H7 (cell line): ENCODE data around the gene FOXE1. TPM values are rescaled to one million over a fixed set of nuclear protein-coding genes. Genes with fewer than 3 reads are reported as not detected.

Source experiments
- DNase-seq: peaks from one replicate; pipeline ENCODE4 v3.0.0; 2012
- H3K27me3 ChIP-seq: 2 replicates; pipeline ENCODE4 v1.6.0; 2011; ENCODE audit warnings: mild to moderate bottlenecking, low read length; ENCODE audit not compliant: control insufficient read depth, insufficient read depth
- H3K36me3 ChIP-seq: replicated peaks from 2 replicates; pipeline ENCODE4 v1.5.1; 2011; ENCODE audit warnings: low read length; ENCODE audit not compliant: control insufficient read depth, insufficient read depth
- H3K4me3 ChIP-seq: 2 replicates; pipeline ENCODE4 v1.5.1; 2011; ENCODE audit warnings: low read depth, mild to moderate bottlenecking, control low read depth, low read length, moderate library complexity; ENCODE audit not compliant: insufficient read depth
- total RNA-seq: library from RNA; depleted of rRNA; stranded (reverse); fragments of >200 nt; shearing (Covaris generic); gene quantifications from 2 replicates; pipeline ENCODE4 v1.2.3, GENCODE V29; 2014; rRNA removed

The FOXE1 gene
- total RNA-seq, 1 experiment from 2014 or later: 0.14 TPM

- Histone ChIP-seq H3K4me3 (no peak overlapping the region), H3K27me3 (no peaks in the 10 kb centered on the region; the same call in 1 of the 2 replicates), H3K36me3 (no peaks in the 10 kb centered on the region)
- DNase-seq: peak; percentile 59
These were observed 42.8 kb downstream of the FOXE1 start for GRCh38 chr9:97895695-97896332.

GRCh38 chr9:97900103-97900737, 47.2 kb downstream of the FOXE1 start:
- H3K4me3 ChIP-seq: no peak overlapping the region
- H3K27me3 ChIP-seq: no peaks in the 10 kb centered on the region
- DNase-seq: no peak
- no peaks in the 10 kb centered on the region; the same call in 1 of the 2 replicates for H3K36me3 ChIP-seq

- DNase-seq: peak; percentile 58
- no peaks in the 10 kb centered on the region for H3K27me3 ChIP-seq
- H3K36me3 ChIP-seq: no peaks in the 10 kb centered on the region; the same call in 1 of the 2 replicates
- no peak overlapping the region for H3K4me3 ChIP-seq
These were observed 47.9 kb downstream of the FOXE1 start for GRCh38 chr9:97900738-97901565.

GRCh38 chr9:97903177-97903576, 50.2 kb downstream of the FOXE1 start:
- DNase-seq: no peak
- Histone ChIP-seq H3K36me3 (no peaks in the 10 kb centered on the region; the same call in 1 of the 2 replicates), H3K27me3 (no peaks in the 10 kb centered on the region), H3K4me3 (no peak overlapping the region)

GRCh38 chr9:97904725-97905124, 51.7 kb downstream of the FOXE1 start:
- Histone ChIP-seq H3K4me3 (no peak overlapping the region), H3K27me3 (no peaks in the 10 kb centered on the region), H3K36me3 (no peaks in the 10 kb centered on the region; the same call in 1 of the 2 replicates)
- no peak for DNase-seq

- Histone ChIP-seq H3K27me3 (no peaks in the 10 kb centered on the region), H3K4me3 (no peak overlapping the region), H3K36me3 (peaks cover 2% of the 10 kb centered on the region; the same call in 1 of the 2 replicates)
- DNase-seq: no peak
These were observed 52.2 kb downstream of the FOXE1 start for GRCh38 chr9:97905228-97905627.

Other genes with a start within 250 kb of the FOXE1 start
- gene TSTD2, start 219.9 kb upstream of the FOXE1 start, total RNA-seq: 13.0 and 15.6 TPM in 2 replicates
- gene NCBP1, start 219.4 kb upstream of the FOXE1 start, total RNA-seq: 34.1 and 35.3 TPM in 2 replicates
- 1.5 and 3.5 TPM in 2 replicates for gene XPA, start 155.9 kb upstream of the FOXE1 start, total RNA-seq
- 4.3 and 5.9 TPM in 2 replicates for gene TRMO, start 69.3 kb downstream of the FOXE1 start, total RNA-seq
- not detected in 2 replicates for gene HEMGN, start 84.9 kb downstream of the FOXE1 start, total RNA-seq
- 6.7 and 10.6 TPM in 2 replicates for gene ANP32B, start 130.1 kb downstream of the FOXE1 start, total RNA-seq
- gene NANS, start 203.5 kb downstream of the FOXE1 start, total RNA-seq: 67.0 and 68.9 TPM in 2 replicates